NCI-H2171 (cell line): ENCODE measurements around the gene PRKAG2.

Experiments used
- DNase-seq: peaks from one replicate; lab custom pipeline; 2025; lab: John Stamatoyannopoulos, UW

Gene PRKAG2

DNA sequence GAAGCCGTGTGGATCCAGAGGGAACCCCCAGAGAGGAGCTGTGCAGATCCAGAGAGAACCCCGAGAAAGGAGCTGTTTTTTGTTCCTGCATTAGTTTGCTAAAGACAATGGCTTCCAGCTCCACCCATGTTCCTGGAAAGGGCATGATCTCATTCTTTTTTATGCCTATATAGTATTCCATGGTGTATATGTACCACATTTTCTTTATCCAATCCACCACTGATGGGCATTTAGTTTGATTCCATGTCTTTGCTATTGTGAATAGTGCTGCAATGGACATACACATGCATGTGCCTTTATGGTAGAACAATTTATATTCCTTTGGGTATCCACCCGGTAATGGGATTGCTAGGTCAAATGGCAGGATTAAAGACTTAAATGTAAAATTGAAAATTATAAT lies 261.9 kb downstream of the PRKAG2 start:
- DNase-seq, result no peak

DNA sequence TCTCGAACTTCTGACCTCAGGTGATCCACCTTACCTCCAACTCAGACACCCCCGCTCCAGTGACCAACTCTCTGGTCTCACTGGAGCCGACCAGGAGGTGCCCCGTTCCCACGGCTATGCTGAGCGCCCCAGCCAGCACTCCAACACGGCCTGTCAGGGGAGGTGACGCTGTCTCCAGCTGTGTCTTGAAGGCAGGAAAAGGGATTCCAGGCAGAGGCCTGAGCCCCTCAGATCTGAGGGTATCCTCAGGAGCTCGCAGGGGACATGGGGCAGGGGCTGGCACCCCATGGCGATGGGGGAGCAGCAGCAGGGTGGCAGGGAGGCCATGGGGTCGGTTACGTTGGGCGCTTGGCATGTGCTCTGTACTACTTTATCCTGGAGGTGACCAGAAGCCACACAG lies 262.9 kb downstream of the PRKAG2 start:
- DNase-seq, result no peak

- DNase-seq, result no peak
Measured at GRCh38 chr7:151611878-151612277, 265.0 kb downstream of the PRKAG2 start.

GRCh38 chr7:151611041-151611440 lies 265.9 kb downstream of the PRKAG2 start:
- no peak for DNase-seq

- DNase-seq, result no peak
Measured at GRCh38 chr7:151608031-151608551, 268.8 kb downstream of the PRKAG2 start.

DNA sequence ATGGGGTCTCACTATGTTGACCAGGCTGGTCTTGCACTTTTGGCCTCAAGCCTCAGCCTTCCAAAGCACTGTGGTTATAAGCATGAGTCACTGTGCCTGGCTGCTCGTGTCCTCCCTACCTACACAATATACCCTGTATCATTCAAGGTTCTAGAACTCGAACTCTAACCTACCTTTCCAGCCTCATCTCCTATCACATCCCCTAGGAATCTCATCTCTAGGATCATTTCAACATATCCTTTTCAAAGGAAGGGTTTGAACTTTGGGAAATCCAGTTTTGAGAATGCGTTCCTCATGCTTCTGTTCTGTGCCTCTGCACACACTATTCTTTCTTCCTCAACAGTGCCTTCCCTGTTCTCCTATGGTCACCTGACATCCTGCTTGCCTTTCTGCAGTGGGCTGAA lies 269.4 kb downstream of the PRKAG2 start:
- no peak for DNase-seq

GRCh38 chr7:151603951-151604350 lies 273.0 kb downstream of the PRKAG2 start:
- no peak for DNase-seq

DNA sequence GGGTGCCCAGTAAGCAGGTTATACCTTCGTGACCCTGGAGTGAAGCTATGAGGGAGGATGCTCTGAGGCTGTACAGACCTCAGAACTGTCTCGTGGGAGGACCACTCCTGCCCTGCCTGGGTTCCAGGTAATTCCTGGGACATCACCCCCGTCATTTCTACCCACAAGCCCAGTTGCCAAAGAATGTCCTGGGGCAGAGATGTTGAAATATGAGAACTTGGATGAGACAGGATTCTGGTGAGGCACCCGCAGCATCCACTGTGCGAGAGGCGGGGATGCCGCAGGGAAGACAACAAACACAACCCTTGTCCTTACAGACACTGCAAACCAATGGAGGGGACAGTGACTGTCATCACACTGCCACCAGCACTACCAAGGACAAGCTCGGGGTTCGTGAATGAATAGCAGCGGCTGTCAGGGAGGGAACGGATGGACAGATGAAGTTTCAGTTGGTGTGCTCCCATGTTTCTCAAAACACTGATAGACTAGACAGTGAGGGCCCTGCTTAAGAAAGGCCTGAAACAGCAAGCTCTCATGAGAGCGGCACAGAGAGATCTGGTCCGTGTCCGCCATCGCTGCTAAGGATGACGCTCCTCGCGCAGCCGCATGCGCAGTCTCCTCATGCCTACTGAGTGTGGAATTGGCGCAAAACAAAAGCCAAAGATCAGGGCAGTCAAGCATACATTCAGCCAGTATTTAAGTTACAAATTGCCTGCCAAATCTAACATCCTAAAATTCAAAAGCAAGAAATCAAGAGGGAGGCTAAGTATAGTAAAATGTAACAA lies 275.2 kb downstream of the PRKAG2 start:
- no peak for DNase-seq

DNA sequence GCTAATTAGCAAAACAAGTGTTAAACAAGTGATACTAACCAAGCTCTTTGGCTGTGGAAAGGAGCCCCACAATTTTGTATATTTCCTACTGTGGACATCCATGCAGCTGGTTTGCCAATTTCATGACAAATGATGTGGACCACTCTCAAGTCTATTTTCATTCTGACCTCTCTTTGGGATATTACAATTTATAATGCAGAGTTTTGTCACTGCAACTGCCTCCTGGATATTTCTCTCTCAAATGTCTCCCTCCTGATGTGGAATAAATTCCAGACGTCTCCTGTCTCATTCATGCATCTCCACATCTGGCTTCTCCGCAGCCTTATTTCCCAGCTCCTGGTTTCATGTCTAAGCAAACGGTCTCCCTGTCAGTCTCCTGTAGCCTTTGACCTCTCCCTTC lies 276.6 kb downstream of the PRKAG2 start:
- DNase-seq, result no peak

DNA sequence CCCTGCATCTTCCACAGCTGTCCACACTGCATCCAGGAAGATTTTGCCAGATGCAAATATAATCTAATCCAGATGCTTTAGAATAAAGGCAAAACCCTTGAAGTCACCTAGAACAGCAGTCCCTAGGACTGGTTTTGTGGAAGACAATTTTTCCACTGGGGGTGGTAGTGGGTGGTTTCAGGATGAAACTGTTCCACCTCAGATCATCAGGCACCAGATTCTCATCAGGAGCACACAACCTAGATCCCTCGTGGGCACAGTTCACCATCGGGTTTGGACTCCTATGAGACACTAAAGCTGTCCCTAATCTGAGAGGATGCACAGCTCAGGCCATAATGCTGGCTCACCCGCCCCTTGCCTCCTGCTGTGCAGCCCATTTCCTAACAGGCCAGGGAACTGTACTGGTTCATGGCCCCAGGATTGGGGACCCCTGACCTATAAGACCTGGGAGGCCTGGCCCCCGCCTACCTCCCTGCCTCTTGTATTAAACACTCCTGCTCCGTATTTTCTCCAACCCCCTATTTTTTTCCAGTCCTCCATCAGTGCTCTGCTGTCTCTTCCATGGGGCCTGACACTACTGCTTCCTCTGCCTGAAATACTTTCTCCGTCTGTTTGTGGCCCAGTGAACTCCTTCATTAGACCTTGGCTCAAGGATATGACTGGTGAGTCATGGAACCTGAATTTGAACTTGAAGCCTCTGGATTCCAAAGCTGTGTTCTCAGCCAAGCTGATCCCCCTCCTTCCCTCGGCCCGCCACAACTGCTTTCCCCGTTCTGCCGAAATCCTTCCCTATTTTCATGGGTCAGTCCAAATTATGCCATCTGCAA lies 277.3 kb downstream of the PRKAG2 start:
- no peak for DNase-seq

DNA sequence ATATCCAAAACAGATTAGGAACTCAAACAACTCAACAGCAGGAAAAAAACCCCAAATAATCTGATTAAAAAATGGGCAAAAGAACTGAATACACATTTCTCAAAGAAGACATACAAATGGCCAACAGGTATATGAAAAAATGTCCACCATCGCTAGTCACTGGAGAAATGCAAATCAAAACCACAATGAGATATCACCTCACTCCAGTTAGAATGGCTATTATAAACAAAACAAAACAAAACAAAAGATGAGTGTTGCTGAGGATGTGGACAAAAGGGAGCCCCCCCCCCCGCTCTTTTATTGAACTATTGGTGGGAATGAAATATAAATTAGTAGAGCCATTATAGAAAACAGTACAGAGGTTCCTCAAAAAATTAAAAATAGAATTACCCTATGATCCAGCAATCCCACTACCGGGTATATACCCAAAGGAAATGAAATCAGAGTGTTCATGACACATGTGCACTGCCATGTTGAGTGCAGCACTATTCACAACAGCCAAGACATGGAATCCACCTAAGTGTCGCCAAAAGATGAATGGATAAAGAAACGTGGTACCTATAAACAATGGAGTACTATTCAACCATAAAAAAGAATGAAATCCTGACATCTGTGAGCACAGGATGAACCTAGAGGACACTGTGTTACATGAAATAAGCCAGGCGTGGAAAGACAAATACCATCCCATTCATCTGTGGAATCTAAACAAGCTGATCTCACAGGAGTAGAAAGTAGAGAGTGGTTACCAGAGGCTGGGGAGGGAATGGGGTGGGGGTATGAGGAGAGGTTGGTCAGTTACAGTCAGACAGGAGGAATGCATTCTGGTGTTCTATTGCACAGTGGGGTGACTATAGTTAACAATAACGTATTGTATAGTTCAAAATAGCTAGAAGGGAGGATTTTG lies 279.1 kb downstream of the PRKAG2 start:
- no peak for DNase-seq

- DNase-seq, result no peak
Measured at GRCh38 chr7:151595702-151596350, 281.1 kb downstream of the PRKAG2 start.

DNA sequence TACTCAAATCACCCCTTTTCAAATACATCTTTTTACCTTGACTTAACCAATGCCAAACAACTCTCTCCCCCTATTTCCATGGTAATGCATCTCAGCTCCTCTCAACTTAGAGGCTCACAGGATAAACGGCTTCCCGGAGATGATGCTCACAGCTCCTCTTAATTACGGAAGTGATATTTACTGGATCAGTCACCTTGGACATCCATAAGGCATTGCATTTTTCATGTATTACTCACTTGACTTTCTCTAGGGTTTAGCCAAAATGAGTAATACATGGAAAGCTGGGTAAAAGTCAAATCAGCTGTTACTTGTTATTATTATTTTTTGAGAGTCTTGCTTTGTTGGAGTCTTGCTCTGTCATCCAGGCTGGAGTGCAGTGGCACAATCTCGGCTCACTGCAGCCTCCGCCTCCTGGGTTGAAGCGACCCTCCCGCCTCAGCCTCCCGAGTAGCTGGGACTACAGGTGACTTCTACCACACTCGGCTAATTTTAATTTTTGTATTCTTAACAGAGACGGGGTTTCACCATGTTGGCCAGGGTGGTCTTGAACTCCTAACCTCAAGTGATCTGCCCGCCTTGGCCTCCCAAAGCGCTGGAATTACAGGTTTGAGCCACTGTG lies 283.9 kb downstream of the PRKAG2 start:
- no peak for DNase-seq

- no peak for DNase-seq
Measured at GRCh38 chr7:151592330-151592729, 284.6 kb downstream of the PRKAG2 start.

DNA sequence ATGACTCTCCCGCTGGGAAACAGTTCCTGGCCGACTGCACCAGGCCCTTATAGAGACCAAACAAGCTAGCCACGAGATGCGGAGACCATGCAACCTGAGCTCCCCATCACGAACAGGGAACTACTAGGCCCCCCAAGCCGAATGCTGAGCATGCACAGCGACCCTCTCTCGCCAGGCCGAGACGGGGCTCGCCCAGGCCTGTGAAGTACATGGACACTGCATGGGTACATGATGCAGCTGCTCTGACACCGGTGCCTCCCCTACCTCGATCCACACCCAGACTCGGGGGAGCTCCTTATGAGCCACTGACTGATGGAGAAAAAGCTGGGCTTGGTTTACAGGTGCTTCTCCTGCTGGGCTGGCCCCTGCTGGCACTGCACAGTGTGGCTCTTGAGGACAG lies 285.0 kb downstream of the PRKAG2 start:
- no peak for DNase-seq

- DNase-seq, result no peak
Measured at GRCh38 chr7:151590850-151591771, 285.8 kb downstream of the PRKAG2 start.

DNA sequence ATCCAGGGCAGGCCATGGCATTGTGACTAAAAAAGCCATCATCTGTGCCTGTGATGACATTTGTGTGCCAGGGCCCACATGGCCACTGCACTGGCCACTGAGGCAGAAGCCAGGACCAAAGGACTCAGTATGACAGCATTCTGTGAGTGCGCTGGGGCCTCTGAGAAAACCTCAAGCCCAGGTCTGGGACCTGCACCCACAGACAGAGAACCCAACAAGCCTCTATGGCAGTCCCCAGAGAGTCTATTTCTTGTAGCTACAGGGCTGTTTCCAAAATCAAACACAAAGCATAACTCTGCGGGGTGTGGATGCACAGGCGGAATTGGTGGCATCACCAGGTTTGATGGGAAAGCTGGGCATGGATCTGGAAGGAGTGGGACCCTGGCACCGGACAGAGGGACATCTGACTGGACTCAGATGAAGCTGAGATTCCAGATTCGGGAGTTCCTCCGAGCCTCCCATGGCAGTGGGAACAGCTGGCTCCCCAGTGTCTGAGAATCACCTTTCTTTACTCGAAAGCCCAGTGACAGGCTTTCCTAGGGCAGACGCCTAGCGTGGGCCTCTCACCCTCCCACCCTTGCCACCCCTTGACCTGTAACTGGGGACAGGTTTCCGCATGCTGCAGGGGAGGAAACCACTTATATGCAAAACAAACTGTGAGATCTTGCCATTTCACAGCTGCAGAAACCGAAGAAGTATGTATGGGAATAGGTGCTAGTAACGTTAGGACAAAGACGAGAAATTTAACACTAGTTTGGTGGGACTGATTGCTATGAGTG lies 286.7 kb downstream of the PRKAG2 start:
- DNase-seq, result no peak

- DNase-seq, result no peak
Measured at GRCh38 chr7:151588982-151589381, 287.9 kb downstream of the PRKAG2 start.
